GM11168 (cell line): ENCODE results near the gene TMPRSS15.
"Not testable (repeated sequence)": the region's sequence is repeated elsewhere in the genome, so short reads cannot be mapped to it uniquely, and the experiment has no call there.

Source experiments
- in situ Hi-C: fragments of 300-500 bp; cut with MboI; formaldehyde crosslinking; loops from one replicate; pipeline ENCODE4 v1.12.0; 2022; ENCODE audit warnings: low sequenced_read_pairs; ENCODE audit not compliant: unreplicated experiment

TMPRSS15 gene

GRCh38 chr21:18403735-18404450, at the start of gene TMPRSS15:
Gene TMPRSS15 (minus strand): TSS chr21:18403785. CDS start chr21:18403622, 163 bp downstream.
- in situ Hi-C loops: no loop called here

DNA sequence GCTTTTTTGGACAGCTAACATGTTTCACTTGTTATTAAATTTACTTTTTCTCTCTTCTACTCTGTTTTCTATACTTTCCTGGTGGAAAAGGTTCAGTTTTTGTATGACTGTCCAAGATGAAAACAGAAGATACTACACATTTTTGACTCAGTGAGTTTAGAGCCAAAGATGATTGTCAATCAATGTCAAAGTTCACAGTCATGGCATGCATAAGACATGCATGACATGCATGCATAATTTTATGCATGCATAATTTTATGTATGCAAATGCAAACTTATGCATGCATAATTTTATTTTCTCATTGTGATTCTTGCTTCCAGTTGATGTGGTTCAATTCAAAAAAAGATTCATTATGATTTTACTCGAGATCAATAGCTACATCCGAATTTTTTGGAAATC, 48.1 kb upstream of the TMPRSS15 start:
- in situ Hi-C loops: no loop called here

DNA sequence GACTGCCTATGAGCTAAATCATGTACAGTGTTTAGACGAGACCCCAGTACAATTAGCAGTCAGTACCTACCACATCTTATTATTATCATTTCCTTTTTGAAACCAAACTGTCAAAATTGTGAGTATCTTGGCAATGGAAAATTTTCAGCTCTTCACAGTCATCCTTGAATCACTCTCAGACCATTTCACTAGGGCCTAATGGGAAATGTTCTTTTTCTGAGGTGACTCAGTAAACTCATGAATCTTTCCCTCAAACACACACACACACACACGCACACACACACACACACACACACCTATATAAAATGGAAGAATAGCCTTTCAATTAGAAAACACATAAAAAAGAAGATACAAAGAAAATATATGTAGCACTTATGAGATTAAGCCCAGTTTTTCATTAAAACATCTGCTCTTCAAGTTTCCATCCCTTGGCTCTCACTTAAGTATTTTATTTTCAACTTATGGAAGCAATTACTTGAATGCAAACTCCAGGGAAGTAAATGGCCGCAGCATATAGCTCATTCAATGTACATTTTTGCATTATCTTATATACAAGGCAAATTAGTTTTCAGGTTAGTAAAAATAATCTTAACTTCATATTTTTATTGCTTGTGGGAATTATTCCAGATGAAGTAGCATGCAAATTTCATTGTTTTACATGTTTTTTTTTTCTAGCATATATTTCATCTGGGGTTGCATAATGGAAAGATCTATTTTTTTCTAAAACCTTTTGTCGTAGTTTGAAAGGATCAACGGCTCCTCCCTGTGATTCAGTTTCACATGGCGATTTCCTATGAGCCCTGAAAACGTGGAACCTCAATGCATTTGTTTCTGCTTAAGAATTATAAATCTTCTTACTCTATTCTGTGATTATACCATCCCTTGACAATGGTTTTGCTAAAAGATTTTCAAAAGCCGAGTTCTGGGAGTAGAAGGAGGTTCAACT, 46.3 kb upstream of the TMPRSS15 start:
- in situ Hi-C loops: no loop called here

GRCh38 chr21:18443701-18444100, 40.1 kb upstream of the TMPRSS15 start:
- in situ Hi-C loops: no loop called here

DNA sequence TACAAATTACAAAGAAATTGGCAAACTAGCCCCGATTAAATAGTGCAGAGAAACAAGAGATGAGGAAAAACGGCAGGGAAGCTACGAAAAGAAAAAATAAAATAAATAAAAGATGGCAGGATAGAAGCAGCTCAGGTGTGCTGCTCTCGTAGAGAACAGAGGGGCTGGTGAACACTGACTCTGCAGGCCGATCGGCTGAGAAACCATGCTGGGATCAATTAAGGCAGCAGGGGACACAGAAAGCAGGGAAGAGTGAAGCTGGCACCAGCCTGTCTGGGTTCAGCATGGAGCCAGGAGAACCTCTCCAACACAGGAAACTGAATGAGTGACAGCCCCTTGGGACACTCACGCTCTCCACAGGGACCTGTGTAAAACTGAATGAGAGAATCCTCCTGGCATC, 39.5 kb upstream of the TMPRSS15 start:
- in situ Hi-C loops: no loop called here

- in situ Hi-C loops: no loop called here
These were observed 26.8 kb upstream of the TMPRSS15 start for GRCh38 chr21:18430341-18430740.

- in situ Hi-C loops: no loop called here
These were observed 20.7 kb upstream of the TMPRSS15 start for GRCh38 chr21:18424276-18424675.

GRCh38 chr21:18417141-18417790, 13.7 kb upstream of the TMPRSS15 start:
- in situ Hi-C loops: no loop called here

DNA sequence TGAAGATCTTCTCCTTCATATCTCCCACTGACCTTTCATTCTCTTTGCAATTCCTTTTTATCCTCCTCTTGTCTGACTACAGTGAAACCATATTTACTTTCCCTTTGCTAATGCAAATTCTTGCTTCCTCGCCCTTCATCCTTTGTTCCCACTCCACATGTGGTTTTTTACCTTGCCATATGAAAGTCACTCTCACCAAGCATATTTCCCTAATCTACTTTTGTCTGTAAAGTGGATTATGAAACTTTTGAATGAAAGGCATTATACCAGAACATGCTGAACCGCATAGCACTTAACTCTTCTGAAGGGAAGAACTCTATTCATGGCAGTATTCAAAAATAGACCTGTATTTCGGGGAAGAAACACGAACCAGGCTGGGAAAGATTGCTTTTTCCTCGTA, 8.0 kb upstream of the TMPRSS15 start:
- in situ Hi-C loops: no loop called here

DNA sequence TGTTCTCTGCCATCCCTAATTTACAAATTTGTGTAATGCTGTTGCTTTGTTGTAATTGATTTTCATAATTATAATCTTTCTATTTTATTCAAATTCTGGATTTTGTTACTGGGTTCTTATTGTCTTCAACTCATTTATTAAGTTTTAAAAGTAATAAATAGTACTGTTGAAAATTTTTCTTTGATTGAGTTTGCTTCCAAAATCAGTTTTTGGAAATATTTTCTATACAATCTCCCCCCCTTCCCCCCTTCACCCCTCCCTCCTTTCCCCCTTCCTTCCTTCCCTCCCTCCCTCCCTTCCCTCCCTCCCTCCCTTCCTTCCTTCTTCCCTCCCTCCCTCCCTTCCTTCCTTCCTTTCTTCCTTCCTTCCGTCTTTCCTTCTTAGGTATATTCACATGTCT, 6.0 kb upstream of the TMPRSS15 start:
- in situ Hi-C loops: no loop called here

- in situ Hi-C loops: no loop called here
These were observed 4.7 kb downstream of the TMPRSS15 start for GRCh38 chr21:18398843-18399242.

- in situ Hi-C loops: no loop called here
These were observed 15.6 kb downstream of the TMPRSS15 start for GRCh38 chr21:18387994-18388393.

GRCh38 chr21:18384771-18385170, 18.8 kb downstream of the TMPRSS15 start:
- in situ Hi-C loops: no loop called here

GRCh38 chr21:18382934-18383619, 20.5 kb downstream of the TMPRSS15 start:
- in situ Hi-C loops: not testable (repeated sequence)

DNA sequence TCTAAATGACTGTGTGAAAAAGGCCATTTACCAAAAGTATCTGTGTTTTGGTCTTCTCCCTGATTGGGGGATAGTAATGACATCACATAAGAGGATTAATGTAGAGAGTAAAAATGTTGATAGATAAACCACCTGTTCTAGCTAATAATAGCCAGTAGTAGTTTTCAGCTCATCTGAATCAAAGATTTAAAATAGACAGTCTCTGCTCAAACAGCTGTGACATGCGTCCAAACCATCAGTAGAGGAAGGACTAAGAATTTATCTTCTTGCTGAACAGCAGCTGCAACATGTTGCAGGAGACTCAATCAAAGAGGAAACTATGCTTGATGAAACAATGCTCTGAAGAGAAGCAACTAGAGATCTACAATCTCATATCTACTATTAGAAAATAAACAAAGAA, 21.4 kb downstream of the TMPRSS15 start:
- in situ Hi-C loops: no loop called here

DNA sequence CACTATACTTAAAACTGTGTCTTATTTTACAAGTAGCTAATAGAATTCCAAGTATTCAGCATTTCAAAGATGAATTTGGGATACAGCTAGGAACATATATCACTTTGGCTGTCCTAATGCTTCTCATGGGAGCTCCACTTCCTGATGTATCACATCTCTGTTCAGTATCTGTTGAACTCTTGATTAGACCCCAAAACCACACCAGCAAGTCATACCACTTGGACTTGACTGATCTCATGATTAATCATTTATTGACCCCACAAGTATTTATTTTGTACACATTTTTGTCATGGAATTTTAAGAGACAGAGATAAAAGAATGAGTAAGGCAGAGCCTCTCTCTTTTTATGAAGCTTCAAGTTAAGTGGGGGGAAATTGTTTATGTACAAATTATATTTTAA, 30.0 kb downstream of the TMPRSS15 start:
- in situ Hi-C loops: no loop called here

GRCh38 chr21:18370301-18370700, 33.3 kb downstream of the TMPRSS15 start:
- in situ Hi-C loops: no loop called here

DNA sequence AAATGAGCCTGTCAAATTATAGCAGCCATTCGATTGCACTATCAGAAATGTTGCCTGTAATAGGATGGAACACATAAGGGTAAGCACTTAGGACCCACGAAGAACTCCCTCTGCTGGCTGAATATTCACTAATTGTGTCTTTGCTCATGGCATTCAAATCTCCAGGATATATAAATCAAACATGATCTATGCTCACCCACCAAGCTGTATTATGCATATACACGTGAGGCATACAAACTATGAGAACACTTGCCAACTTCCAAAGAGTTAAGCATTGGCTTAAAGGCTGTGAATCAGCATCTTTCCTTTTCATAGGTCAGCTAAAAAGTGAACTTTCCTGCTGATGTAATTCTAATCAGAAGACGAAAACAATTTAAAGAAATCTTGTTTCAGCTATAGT, 34.5 kb downstream of the TMPRSS15 start:
- in situ Hi-C loops: no loop called here

DNA sequence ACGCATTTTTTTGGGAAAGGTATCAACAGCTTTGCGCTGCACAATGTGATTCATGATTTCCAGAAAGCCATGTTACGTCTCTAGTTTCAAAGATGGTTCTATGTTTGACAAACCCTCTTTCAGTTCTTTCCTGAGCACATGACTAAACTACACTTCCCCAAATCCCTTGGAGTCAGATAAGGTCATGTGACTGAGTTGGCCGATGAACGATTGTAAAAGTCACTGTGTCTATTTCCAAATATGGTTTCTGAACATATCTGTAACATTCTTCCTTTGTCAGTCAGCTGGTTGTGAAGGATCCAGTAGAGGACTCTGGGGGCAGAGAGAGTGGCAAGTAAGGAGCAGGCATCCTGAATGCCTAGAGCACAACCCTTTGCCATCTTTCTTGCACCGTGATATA, 35.4 kb downstream of the TMPRSS15 start:
- in situ Hi-C loops: no loop called here

- in situ Hi-C loops: no loop called here
These were observed 46.8 kb downstream of the TMPRSS15 start for GRCh38 chr21:18356801-18357200.
